Uterus (tissue), 2 donors: Measurements from ENCODE around the gene CTNND2.

Source experiments
- POLR2A ChIP-seq, 2 donors: fragments of 450-650 bp; IDR thresholded peaks; one replicate each; pipeline ENCODE4 v1.6.1; 2016; ENCODE audit warnings: antibody characterized with exemption in 2 of 2, mild to moderate bottlenecking in 1 of 2, moderate library complexity in 1 of 2
- TF ChIP-seq, protein P1 (sequence below), 4 experiments: fragments of 200-600 bp in 2 of 4; fragments of 450-650 bp in 2 of 4; sonication (generic) in 2 of 4; IDR thresholded peaks; one replicate each; pipeline ENCODE4 v1.5.1; 2016 to 2019; ENCODE audit warnings: antibody characterized with exemption in 4 of 4, mild to moderate bottlenecking in 2 of 4, moderate library complexity in 1 of 4

DNA sequence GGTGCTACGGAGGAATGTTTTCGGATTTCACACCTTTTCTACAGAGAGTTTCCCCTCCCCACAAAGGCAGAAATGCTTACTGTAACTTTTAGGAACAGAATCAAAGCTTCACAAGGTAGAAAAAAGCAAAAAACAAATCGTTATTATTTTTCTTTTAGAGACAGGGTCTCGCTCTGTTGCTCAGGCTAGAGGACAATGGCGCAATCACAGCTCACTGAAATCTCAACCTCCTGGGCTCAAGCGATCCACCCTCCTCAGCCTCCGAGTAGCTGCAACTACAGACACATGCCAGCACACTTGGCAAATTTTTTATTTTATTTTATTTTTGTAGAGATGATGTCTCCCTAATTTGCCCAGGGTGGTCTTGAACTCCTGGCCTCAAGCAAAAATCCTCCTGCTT, 394.5 kb downstream of the CTNND2 start:
- TF ChIP-seq, protein P1, sequence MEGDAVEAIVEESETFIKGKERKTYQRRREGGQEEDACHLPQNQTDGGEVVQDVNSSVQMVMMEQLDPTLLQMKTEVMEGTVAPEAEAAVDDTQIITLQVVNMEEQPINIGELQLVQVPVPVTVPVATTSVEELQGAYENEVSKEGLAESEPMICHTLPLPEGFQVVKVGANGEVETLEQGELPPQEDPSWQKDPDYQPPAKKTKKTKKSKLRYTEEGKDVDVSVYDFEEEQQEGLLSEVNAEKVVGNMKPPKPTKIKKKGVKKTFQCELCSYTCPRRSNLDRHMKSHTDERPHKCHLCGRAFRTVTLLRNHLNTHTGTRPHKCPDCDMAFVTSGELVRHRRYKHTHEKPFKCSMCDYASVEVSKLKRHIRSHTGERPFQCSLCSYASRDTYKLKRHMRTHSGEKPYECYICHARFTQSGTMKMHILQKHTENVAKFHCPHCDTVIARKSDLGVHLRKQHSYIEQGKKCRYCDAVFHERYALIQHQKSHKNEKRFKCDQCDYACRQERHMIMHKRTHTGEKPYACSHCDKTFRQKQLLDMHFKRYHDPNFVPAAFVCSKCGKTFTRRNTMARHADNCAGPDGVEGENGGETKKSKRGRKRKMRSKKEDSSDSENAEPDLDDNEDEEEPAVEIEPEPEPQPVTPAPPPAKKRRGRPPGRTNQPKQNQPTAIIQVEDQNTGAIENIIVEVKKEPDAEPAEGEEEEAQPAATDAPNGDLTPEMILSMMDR (IDR thresholded peaks at IDR 0.05), result no peak
- TF ChIP-seq POLR2A (IDR thresholded peaks at IDR 0.05), result no peak
